ENCODE measurements around the gene AGRN. TPM values are rescaled to one million over a fixed set of nuclear protein-coding genes. Genes with fewer than 3 reads are reported as not detected.
"Not testable (repeated sequence)": the region's sequence is repeated elsewhere in the genome, so short reads cannot be mapped to it uniquely, and the experiment has no call there.

The AGRN gene
- total RNA-seq, 8 experiments from 2014 or later = 27.0 to 120 (median 64.2) TPM

DNA sequence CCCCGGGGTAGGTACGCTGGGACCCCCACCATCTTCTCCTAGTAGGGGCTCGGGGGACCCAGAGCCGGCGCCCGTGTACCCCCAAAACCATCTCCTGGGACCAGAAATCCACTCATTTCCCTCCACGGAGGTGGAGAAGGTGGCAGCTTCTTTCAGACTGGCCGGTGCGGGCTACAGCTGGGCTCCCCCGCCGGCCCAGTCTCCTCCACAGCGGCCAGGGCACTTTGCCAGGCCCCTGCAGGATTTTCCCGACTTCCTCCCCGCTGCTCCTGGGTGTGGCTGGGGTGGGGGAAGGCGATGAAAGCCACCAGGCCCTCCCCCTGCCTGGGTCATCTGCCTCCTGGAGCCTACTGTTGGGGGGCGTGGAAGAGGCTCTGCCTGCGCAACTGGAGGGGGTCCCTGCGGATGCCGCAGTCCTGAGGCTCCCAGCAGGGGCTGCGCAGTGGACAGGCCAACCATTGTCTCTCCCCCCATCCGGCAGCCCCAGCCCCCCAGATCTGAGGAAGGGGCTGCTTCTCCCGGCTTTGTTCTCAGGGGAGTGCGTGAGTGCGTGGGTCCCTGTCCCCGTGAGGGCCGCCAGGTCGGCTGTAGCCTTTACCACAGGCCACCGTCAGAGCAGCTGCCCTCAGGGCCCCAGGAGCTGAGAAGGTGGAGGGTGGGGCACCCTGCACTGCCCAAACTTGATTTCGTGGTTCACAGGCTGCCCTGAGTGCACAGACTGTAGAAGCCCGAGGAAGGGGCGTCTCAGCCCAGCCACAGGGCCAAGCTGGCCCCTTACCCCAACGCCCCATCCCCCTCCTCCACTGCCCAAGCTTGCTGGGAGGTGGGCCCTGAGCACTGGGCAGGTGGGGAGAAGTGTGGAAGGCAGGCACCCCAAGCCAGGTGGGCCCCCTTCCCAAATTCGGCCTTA is 1.3 kb downstream of the AGRN start:
- H3K27ac ChIP-seq = peak overlapping the region in 1 of 2 donors; percentile 69
- in situ Hi-C loops (cut with MboI; ENCODE audit: low pct_unique_long_range_greater_than_20kb in 2 of 9, low sequenced_read_pairs in 9 of 9, unreplicated experiment in 9 of 9) = loop anchor here in 2 of 9 experiments (25.0 kb wide), 1 partner anchor 241 kb away; the partner anchor contains the start of gene UBE2J2 (in 2 of the 2)
- 3 to 30% (median 13%) methylated on average over 1 to 8 of the region's 33 CpGs; no CpG with 5 or more reads in 6 of the 10 experiments for WGBS, 10 experiments
- peaks cover 33 to 34% of the 10 kb centered on the region in 2 donors for H3K4me1 ChIP-seq (replicated peaks in 1 of 2)
- ATAC-seq (replicated peaks in 6 of 8) = peak; percentile 7 to 56 (median 31)
- peak overlapping the region; percentile 68 to 91 (median 81) for H3K4me3 ChIP-seq

DNA sequence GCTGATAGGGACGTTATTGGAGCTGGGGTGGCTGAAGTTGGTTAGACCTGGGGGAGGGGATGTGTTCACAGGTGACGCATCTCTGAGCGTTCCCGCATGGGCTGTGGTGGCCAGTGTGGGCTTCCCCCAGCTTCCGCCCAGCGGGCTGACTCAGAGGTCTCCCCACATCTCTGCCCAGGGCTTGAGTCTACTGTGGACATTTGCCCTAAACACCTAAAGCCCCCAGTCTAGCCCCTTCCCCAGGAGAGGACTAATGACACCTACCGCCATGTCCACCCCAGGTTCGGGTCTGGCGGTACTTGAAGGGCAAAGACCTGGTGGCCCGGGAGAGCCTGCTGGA is 2.0 kb downstream of the AGRN start:
- Histone ChIP-seq H3K27ac (no peak overlapping the region), H3K4me1 (replicated peaks in 1 of 2) (peaks cover 39 to 40% of the 10 kb centered on the region in 2 donors), H3K4me3 (peak overlapping the region in 2 of 5 donors; percentile 68 to 75)
- in situ Hi-C loops (cut with MboI; ENCODE audit: low pct_unique_long_range_greater_than_20kb in 2 of 9, low sequenced_read_pairs in 9 of 9, unreplicated experiment in 9 of 9) = loop anchor here in 2 of 9 experiments (25.0 kb wide), 1 partner anchor 240 kb away; the partner anchor contains the start of gene UBE2J2 (in 2 of the 2)
- ATAC-seq (replicated peaks in 6 of 8) = no peak
- 100% methylated on average over 2 to 6 of the region's 10 CpGs; no CpG with 5 or more reads in 8 of the 10 experiments for WGBS, 10 experiments

DNA sequence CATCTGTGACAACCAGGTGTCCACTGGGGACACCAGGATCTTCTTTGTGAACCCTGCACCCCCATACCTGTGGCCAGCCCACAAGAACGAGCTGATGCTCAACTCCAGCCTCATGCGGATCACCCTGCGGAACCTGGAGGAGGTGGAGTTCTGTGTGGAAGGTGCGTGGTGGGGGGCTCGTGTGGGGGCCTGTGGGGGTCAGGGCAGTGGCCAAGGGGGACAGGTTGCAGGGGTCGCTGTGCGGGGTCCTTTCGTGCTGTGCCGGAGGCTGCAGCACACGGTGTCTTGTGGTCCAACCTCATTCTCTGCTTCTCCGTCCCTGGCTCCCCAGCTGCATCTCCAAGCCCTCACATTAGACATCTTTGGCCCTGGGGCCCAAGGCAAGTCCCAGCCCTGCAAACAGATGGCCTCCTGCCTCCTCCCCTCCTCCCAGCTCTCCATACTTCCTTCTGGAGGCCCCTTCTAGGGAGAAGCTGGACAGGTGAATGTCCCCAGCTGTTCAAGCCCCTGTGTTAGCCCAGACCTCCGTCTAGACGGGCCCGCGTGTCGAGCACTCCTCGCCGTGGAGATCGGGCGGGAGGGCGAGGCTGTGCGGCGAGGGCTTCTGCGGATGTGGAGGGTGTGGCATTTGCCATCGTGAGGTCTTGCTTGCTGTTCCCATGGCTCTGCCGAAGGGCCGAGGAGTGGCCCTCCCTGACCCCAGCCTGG is 2.5 kb downstream of the AGRN start:
- no peak for ATAC-seq (replicated peaks in 6 of 8)
- H3K27ac ChIP-seq = no peak overlapping the region
- in situ Hi-C loops (cut with MboI; ENCODE audit: low pct_unique_long_range_greater_than_20kb in 2 of 9, low sequenced_read_pairs in 9 of 9, unreplicated experiment in 9 of 9) = loop anchor here in 2 of 9 experiments (25.0 kb wide), 1 partner anchor 240 kb away; the partner anchor contains the start of gene UBE2J2 (in 2 of the 2)

DNA sequence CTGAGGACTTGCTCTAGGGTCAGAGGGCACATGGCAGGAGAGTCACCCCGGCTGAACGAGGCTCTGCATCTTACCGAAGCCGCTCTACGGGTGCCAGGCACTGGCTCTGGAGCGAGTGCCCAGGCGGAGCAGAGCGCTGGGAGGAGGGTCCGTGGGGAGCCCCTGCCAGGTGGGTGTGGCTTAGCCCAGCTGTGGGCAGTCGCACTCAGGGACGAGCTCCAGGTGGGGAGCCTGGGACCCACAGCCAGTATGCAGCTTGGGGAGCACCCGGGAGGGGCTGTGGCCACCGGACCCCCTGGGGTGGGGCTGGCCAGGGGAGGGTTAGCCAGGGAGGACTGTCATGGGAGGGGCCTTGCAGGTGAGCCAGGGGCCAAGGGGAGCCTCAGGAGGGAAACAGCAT is 3.8 kb downstream of the AGRN start:
- Histone ChIP-seq H3K4me1 (replicated peaks in 1 of 2) (peaks cover 49 to 51% of the 10 kb centered on the region in 2 donors), H3K4me3 (no peak overlapping the region), H3K27ac (no peak overlapping the region)
- no peak for ATAC-seq (replicated peaks in 6 of 8)
- in situ Hi-C loops (cut with MboI; ENCODE audit: low pct_unique_long_range_greater_than_20kb in 2 of 9, low sequenced_read_pairs in 9 of 9, unreplicated experiment in 9 of 9) = loop anchor here in 2 of 9 experiments (25.0 kb wide), 1 partner anchor 239 kb away; the partner anchor contains the start of gene UBE2J2 (in 2 of the 2)
- 87% methylated on average over 5 of the region's 13 CpGs; no CpG with 5 or more reads in 9 of the 10 experiments for WGBS, 10 experiments

More for the DNA sequence above, 2.5 kb downstream of the AGRN start:
- Histone ChIP-seq H3K4me3 (no peak overlapping the region), H3K4me1 (replicated peaks in 1 of 2) (peaks cover 45 to 46% of the 10 kb centered on the region in 2 donors)
- WGBS, 10 experiments = 80 to 94% (median 91%) methylated on average over 1 to 12 of the region's 27 CpGs; no CpG with 5 or more reads in 6 of the 10 experiments

DNA sequence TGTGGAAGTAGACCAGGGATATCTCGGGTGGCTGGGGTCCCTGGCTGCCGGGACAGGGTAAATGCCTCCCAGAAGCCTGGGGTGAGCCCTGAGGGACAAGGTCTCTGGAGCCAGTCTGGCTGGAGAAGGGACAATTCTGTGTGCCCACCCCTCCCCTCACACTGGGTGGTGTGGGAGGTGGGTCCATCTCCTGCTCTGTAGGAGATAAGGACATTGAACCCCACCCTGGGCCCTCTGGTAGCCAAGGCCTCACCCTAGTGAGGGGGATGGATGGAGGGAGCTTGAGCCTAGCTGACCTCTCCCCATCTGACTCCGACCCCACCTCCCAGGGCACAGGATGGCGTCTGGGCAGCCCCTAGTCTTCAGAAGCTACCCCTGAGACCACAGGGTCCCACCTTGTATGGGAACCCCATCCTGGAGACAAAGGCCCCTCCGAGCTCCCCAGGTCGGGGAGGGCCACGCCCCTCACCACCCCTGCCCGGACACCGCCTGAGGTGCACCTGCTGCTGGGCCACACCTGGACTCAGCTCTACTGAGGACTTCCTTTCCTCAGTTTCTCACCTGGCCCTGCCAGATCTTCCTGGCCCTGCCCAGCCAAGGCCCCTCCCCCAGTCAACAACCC is 4.3 kb downstream of the AGRN start:
- Histone ChIP-seq H3K4me3 (no peak overlapping the region), H3K4me1 (replicated peaks in 1 of 2) (peaks cover 45 to 51% of the 10 kb centered on the region in 2 donors), H3K27ac (no peak overlapping the region)
- in situ Hi-C loops (cut with MboI; ENCODE audit: low pct_unique_long_range_greater_than_20kb in 2 of 9, low sequenced_read_pairs in 9 of 9, unreplicated experiment in 9 of 9) = loop anchor here in 2 of 9 experiments (25.0 kb wide), 1 partner anchor 238 kb away; the partner anchor contains the start of gene UBE2J2 (in 2 of the 2)
- WGBS, 10 experiments = 80 to 100% (median 92%) methylated on average over 1 to 4 of the region's 9 CpGs; no CpG with 5 or more reads in 5 of the 10 experiments
- no peak for ATAC-seq (replicated peaks in 6 of 8)

DNA sequence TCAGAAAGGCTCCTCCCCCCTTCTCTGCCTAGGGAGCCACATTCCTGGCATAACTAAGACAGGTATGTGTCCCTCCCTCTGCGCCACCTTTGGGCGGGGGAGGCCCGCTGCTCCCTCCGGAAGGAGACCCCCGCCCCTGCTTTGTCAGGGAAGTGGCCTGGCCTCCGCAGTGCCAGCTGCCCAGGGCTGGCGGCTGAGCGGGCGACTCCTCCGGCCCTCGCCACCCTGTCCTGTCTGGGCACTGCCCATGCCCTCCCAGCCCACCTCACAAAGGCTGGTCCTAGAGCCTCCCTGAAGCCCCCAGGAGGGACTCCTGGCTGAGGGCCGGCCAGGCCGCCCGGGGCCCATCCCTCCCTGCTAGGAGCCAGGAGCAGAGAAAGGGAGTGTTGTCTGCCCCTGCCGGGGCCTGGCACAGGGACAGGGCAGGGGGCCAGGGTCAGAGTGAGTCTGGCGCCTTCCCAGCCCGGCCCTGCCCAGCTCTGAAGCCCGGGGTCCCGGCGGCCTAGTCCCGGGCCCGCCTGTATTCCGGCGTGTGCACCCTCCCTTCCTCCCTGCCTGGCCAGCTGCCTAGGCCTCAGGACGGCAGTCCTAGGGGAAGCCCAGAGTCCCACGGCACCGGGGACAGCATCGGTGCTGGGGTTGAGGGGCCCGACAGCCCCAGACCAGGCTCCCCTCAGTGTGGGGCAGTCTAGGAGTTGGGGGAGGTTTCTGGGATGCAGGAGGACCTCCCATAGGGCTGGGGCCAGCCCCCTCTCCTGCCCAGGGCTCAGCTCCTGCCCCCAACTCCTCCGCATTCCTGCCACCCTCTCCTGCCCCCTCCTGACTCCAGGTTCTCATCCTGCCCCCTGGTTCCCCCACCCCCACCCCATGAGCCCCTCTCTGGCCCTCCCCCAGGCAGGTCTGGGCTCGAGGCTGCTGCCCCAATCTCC is 5.1 kb downstream of the AGRN start:
- in situ Hi-C loops (cut with MboI; ENCODE audit: low pct_unique_long_range_greater_than_20kb in 2 of 9, low sequenced_read_pairs in 9 of 9, unreplicated experiment in 9 of 9) = loop anchor here in 2 of 9 experiments (25.0 kb wide), 1 partner anchor 237 kb away; the partner anchor contains the start of gene UBE2J2 (in 2 of the 2)
- Histone ChIP-seq H3K27ac (no peak overlapping the region), H3K4me1 (replicated peaks in 1 of 2) (peaks cover 45 to 51% of the 10 kb centered on the region in 2 donors), H3K4me3 (no peak overlapping the region)
- ATAC-seq (replicated peaks in 6 of 8) = no peak
- WGBS, 10 experiments = 80 to 87% methylated on average over 2 to 3 of the region's 31 CpGs; no CpG with 5 or more reads in 8 of the 10 experiments

DNA sequence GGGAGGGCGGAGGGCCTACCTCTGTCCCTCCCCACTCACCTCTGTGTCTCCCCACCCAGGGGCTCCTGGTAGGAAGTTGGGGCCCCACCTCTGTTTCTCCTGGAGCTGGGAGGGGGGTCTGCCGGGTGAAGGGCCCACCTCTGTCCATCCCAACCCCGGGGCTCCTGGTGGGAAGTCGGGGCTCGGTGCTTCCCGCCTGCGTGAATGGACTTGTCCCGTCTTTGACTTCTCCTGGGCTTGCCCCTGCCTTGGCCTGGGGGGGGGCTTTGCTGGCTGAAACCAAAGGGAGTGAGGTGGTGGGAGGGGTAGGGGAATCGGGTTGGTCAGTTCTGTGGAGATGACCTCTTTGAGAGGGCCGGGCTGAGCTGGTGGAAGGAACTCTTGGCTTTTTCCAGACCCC is 5.8 kb downstream of the AGRN start:
- in situ Hi-C loops (cut with MboI; ENCODE audit: low pct_unique_long_range_greater_than_20kb in 2 of 9, low sequenced_read_pairs in 9 of 9, unreplicated experiment in 9 of 9) = no loop called here
- ATAC-seq (replicated peaks in 6 of 8) = no peak
- Histone ChIP-seq H3K4me1 (replicated peaks in 1 of 2) (peaks cover 45 to 51% of the 10 kb centered on the region in 2 donors), H3K27ac (no peak overlapping the region), H3K4me3 (no peak overlapping the region)
- WGBS, 10 experiments = no CpG with 5 or more reads among the region's 10 CpGs

DNA sequence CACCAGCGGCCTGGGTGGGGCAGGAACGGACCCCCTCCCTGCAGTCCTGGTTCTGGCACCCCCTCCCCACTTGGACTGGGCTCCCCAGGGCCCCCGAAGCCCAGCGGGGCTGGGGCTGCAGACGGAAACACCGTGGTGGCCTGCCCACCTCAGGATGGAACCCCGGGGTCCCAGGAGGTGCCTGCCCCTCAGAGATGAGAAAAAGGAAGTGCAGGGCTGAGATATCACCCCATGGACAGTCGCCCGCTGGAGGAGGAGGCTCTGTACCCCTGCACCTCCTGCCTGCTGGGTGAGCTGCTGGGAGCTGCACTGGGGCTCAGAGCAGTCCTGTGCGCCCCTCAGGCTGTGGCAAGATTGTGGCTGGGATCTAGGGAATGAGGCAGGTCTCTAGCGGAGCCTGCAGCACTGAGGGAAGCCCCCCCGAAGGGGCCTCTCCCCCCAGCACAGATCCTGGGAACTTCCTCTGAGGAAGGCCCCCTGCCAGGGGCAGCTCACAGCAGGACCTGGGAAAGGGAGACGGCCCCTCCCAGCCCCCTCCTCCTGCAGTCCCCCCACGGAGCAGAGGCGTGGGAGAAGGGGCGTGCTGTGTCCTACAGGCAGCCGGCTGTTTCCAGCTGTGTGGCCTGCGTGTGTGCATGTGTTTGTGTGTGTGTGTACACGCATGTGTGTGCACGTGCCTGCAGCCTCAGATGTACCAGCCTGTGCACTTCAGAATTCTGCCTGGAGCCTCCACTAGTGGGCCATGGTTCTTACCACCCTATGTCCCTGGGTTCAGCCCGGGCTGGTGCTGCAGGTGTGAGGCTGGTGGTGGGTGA is 6.9 kb downstream of the AGRN start:
- no peak overlapping the region for H3K4me3 ChIP-seq
- H3K27ac ChIP-seq = peak overlapping the region in 1 of 2 donors; percentile 6
- 50 to 72% (median 65%) methylated on average over 1 to 7 of the region's 21 CpGs; no CpG with 5 or more reads in 7 of the 10 experiments for WGBS, 10 experiments
- H3K4me1 ChIP-seq (replicated peaks in 1 of 2) = peaks cover 47 to 49% of the 10 kb centered on the region in 2 donors
- in situ Hi-C loops (cut with MboI; ENCODE audit: low pct_unique_long_range_greater_than_20kb in 2 of 9, low sequenced_read_pairs in 9 of 9, unreplicated experiment in 9 of 9) = no loop called here
- peak in 5 of 8 experiments; percentile 9 to 68 (median 53) for ATAC-seq (replicated peaks in 6 of 8)

DNA sequence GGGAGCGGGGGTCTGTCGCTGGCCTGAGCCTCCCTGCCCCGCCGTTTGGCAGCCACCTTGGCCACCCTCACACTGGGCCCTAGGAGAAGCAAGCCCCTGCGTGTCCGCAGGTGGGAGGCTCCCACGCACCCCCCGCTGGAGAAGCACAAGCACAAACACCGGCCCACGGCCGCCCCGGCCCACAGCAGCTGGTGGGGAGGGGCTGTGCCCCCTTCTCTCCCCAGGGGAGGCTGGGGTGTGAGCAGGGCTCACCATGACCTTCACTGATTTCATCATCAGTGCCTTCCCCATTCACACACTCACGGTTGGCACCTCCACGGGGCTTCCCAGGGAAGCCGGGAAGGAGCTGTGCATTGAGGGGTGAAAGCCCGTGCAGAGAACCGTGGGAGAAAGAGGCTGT is 7.9 kb downstream of the AGRN start:
- in situ Hi-C loops (cut with MboI; ENCODE audit: low pct_unique_long_range_greater_than_20kb in 2 of 9, low sequenced_read_pairs in 9 of 9, unreplicated experiment in 9 of 9) = no loop called here
- WGBS, 10 experiments = 28 to 80% (median 67%) methylated on average over 2 to 8 of the region's 17 CpGs; no CpG with 5 or more reads in 6 of the 10 experiments
- Histone ChIP-seq H3K4me3 (no peak overlapping the region), H3K27ac (no peak overlapping the region), H3K4me1 (replicated peaks in 1 of 2) (peaks cover 52% of the 10 kb centered on the region in 2 donors)
- ATAC-seq (replicated peaks in 6 of 8) = no peak

DNA sequence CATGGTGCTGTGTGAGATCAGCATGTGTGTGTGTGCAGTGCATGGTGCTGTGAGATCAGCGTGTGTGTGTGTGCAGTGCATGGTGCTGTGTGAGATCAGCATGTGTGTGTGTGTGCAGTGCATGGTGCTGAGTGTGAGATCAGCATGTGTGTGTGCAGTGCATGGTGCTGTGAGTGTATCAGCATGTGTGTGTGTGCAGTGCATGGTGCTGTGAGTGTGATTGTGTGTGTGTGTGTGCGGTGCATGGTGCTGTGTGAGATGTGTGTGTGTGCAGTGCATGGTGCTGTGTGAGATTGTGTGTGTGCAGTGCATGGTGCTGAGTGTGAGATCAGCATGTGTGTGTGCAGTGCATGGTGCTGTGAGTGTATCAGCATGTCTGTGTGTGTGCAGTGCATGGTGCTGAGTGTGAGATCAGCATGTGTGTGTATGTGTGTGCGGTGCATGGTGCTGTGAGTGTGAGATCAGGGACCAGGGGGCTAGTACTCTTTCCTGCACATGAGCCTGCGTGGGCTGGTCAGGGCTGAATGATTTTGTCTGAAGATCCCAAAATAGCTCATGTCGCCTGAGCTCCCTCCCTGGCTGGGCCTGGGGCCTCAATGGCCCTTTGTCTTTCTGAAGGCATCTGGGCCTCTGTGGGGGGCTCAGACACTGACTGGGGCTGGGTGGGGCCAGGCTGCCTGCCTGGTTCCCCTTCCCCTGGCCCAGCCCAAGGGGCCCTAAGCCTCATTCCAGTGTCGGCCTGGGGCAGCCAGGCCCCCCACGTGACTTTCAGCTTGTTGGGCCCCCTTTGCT is 11.1 kb downstream of the AGRN start:
- ATAC-seq (replicated peaks in 6 of 8) = peak in 2 of 8 experiments; percentile 1 to 9
- in situ Hi-C loops (cut with MboI; ENCODE audit: low pct_unique_long_range_greater_than_20kb in 2 of 9, low sequenced_read_pairs in 9 of 9, unreplicated experiment in 9 of 9) = loop anchor here in 1 of 9 experiments (10.0 kb wide), 1 partner anchor 84 kb away; the partner anchor contains the start of gene C1orf159
- WGBS, 10 experiments = 40 to 80% (median 67%) methylated on average over 1 of the region's 7 CpGs; no CpG with 5 or more reads in 5 of the 10 experiments
- not testable (repeated sequence) for H3K27ac ChIP-seq, H3K4me3 ChIP-seq
- peaks cover 54 to 58% of the 10 kb centered on the region in 2 donors for H3K4me1 ChIP-seq (replicated peaks in 1 of 2)
